SK-N-SH treated with all-trans-retinoic acid at 6 μM for 48 hours (cell line): ENCODE data around the gene SRM.

Experiments
- PPARA ChIP-seq: fragments of 250-450 bp; sonication (Bioruptor Pico); IDR thresholded peaks from 2 replicates; pipeline ENCODE4 v1.5.0; 2020; ENCODE audit warnings: mild to moderate bottlenecking, borderline replicate concordance
- RARB ChIP-seq: fragments of 250-450 bp; sonication (Bioruptor Pico); IDR thresholded peaks from 2 replicates; pipeline ENCODE4 v1.8.0; 2021; ENCODE audit warnings: mild to moderate bottlenecking, moderate library complexity
- TCF4 ChIP-seq: fragments of 250-450 bp; sonication (Bioruptor Pico); IDR thresholded peaks from 2 replicates; pipeline ENCODE4 v1.8.0; 2021; ENCODE audit warnings: mild to moderate bottlenecking, moderate library complexity, borderline replicate concordance
- ZNF565 ChIP-seq: fragments of 450-650 bp; formaldehyde crosslinking; conservative IDR thresholded peaks from 2 replicates; pipeline ENCODE4 v1.5.0; 2020; ENCODE audit warnings: low read depth, mild to moderate bottlenecking, moderate library complexity
- TF ChIP-seq, protein P1 (sequence below): fragments of 250-450 bp; sonication (Bioruptor Pico); IDR thresholded peaks from 2 replicates; pipeline ENCODE4 v1.5.1; 2020; ENCODE audit warnings: low read depth, mild to moderate bottlenecking, moderate library complexity

DNA sequence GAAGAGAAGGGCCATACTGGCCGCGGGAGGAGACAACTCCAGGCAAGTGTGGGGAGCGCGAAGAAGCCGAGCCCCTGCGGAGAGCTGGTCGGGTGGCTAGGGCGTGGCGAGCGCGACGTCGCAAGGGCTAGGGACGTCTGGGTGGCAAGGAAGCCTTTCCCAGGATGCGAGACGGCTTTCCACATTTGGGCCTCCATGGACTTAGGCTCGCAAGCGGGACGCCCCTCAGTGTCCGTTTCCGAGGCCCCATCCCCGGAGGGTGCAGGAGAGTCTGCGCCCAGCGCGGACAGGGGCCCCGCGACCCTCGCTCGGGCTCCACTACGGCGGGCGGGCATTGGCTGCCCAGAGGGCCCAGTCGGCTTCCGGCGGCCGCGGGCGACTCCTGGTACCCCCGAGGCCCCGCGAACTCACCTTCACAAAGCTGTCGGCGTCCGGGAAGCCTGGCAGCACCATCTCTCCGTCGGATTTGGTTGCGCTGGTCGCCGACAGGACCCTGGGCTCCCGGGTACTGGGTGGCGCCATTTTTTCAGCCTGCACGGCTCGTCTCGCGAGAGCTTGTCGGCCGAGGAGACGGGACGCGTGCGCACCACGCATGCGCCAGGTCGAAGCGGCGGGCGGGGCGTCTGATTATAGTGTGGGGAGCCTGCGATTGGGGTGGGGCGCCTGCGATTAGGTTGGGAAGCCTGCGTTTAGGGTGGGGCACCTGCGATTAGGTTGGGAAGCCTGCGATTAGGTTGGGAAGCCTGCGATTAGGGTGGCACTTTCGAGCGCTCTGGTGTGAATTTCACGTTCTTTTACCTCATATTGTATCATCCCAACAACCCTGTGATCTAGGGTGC lies 39.7 kb upstream of the SRM start, which contains the start of gene EXOSC10:
- TF ChIP-seq RARB = no peak
- TF ChIP-seq, protein P1, sequence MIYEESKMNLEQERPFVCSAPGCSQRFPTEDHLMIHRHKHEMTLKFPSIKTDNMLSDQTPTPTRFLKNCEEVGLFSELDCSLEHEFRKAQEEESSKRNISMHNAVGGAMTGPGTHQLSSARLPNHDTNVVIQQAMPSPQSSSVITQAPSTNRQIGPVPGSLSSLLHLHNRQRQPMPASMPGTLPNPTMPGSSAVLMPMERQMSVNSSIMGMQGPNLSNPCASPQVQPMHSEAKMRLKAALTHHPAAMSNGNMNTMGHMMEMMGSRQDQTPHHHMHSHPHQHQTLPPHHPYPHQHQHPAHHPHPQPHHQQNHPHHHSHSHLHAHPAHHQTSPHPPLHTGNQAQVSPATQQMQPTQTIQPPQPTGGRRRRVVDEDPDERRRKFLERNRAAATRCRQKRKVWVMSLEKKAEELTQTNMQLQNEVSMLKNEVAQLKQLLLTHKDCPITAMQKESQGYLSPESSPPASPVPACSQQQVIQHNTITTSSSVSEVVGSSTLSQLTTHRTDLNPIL (CRISPR knock-in tag) = no peak
- TF ChIP-seq PPARA (CRISPR knock-in tag) = no peak
- no peak for TF ChIP-seq ZNF565
- no peak for TF ChIP-seq TCF4 (CRISPR knock-in tag)
